Keratinocyte (primary cell): ENCODE results near the gene GABRR2. TPM values are rescaled to one million over a fixed set of nuclear protein-coding genes. Genes with fewer than 3 reads are reported as not detected.

Experiments
- DNase-seq: peaks from one replicate; pipeline ENCODE4 v3.0.0-alpha.2; 2011; ENCODE audit warnings: low read depth, missing footprints, low spot score
- FAIRE-seq: peaks from 2 replicates; lab custom pipeline; 2011; peaks lifted over from hg19 to GRCh38; lab: Jason Lieb, UNC
- H2AFZ ChIP-seq: 2 replicates; pipeline ENCODE4 v1.6.0; 2012; ENCODE audit warnings: low read length, control low read depth, inconsistent platforms; ENCODE audit not compliant: control insufficient read depth
- H3K27ac ChIP-seq: 2 replicates; pipeline ENCODE4 v1.5.1; 2011; ENCODE audit warnings: low read length; ENCODE audit not compliant: control insufficient read depth, insufficient read depth
- H3K27me3 ChIP-seq: 3 replicates; pipeline ENCODE4 v1.6.0; 2011; ENCODE audit warnings: low read length; ENCODE audit not compliant: control insufficient read depth, insufficient read depth; ENCODE audit errors: extremely low read depth
- H3K36me3 ChIP-seq, 2 experiments: 2 replicates in 1 of 2; 3 replicates in 1 of 2; pipeline ENCODE4 v1.5.1; 2011; ENCODE audit warnings: low read length in 2 of 2, mild to moderate bottlenecking in 1 of 2; ENCODE audit not compliant: control insufficient read depth in 2 of 2, insufficient read depth in 2 of 2; ENCODE audit errors: extremely low read depth in 1 of 2
- H3K4me1 ChIP-seq: 3 replicates; pipeline ENCODE4 v1.5.1; 2011; ENCODE audit warnings: low read length; ENCODE audit not compliant: control insufficient read depth, insufficient read depth; ENCODE audit errors: extremely low read depth
- H3K4me2 ChIP-seq: 3 replicates; pipeline ENCODE4 v1.6.0; 2011; ENCODE audit warnings: low read depth, low read length; ENCODE audit not compliant: control insufficient read depth, insufficient read depth; ENCODE audit errors: extremely low read depth
- H3K4me3 ChIP-seq, 3 experiments: fragments of 200-600 bp in 1 of 3; sonication (generic) in 1 of 3; 2 replicates in 2 of 3; 3 replicates in 1 of 3; pipeline ENCODE4 v1.5.1; 2011 to 2016; ENCODE audit warnings: low read length in 3 of 3, mild to moderate bottlenecking in 3 of 3, control low read depth in 2 of 3, inconsistent platforms in 1 of 3, low read depth in 1 of 3, mixed read lengths in 1 of 3, mixed run types in 1 of 3, moderate library complexity in 1 of 3; ENCODE audit not compliant: control insufficient read depth in 2 of 3, insufficient read depth in 2 of 3; ENCODE audit errors: extremely low read depth in 1 of 3
- H3K79me2 ChIP-seq: 2 replicates; pipeline ENCODE4 v1.6.0; 2012; ENCODE audit warnings: low read length; ENCODE audit not compliant: control insufficient read depth, insufficient read depth
- H3K9ac ChIP-seq: 3 replicates; pipeline ENCODE4 v1.6.0; 2011; ENCODE audit warnings: low read length; ENCODE audit not compliant: control insufficient read depth, insufficient read depth; ENCODE audit errors: extremely low read depth
- H3K9me1 ChIP-seq: 3 replicates; pipeline ENCODE4 v1.6.0; 2011; ENCODE audit warnings: low read length; ENCODE audit not compliant: control insufficient read depth, insufficient read depth; ENCODE audit errors: extremely low read depth
- H3K9me3 ChIP-seq: 2 replicates; pipeline ENCODE4 v1.5.1; 2012; ENCODE audit warnings: low read depth, low read length; ENCODE audit not compliant: control insufficient read depth
- H4K20me1 ChIP-seq: 3 replicates; pipeline ENCODE4 v1.6.0; 2011; ENCODE audit warnings: low read length; ENCODE audit not compliant: control insufficient read depth, insufficient read depth; ENCODE audit errors: extremely low read depth
- EZH2 ChIP-seq: IDR thresholded peaks from one replicate; pipeline ENCODE4 v1.6.1; 2012; ENCODE audit warnings: inconsistent platforms, mild to moderate bottlenecking, low read length, moderate library complexity
- dilution Hi-C: fragments of 300-500 bp; cut with MboI; formaldehyde crosslinking; loops from one replicate; pipeline ENCODE4 v1.7.0; 2020; ENCODE audit warnings: low sequenced_read_pairs; ENCODE audit not compliant: extremely low pct_ligation_motif_present
- polyA plus RNA-seq, 5 experiments: library from polyadenylated mRNA; depleted of rRNA in 3 of 5; stranded (reverse) in 3 of 5; stranded (forward) in 1 of 5; unstranded in 1 of 5; fragments of >200 nt; gene quantifications; 1 replicate in 1 of 5; 2 replicates in 3 of 5; 3 replicates in 1 of 5; pipeline versions ENCODE4 v1.2.1 to v1.2.3, GENCODE V29; 2011 to 2012; ENCODE audit warnings: missing spikeins in 2 of 5, low read depth in 1 of 5, low replicate concordance in 1 of 5
- TF ChIP-seq, protein P1 (sequence below), 3 experiments: IDR thresholded peaks in 1 of 3; conservative IDR thresholded peaks in 1 of 3; optimal IDR thresholded peaks in 1 of 3; 2 replicates in 2 of 3; 3 replicates in 1 of 3; pipeline versions ENCODE3 to v1.5.1; 2011; ENCODE audit warnings: low read length in 3 of 3, mild to moderate bottlenecking in 3 of 3, moderate library complexity in 2 of 3, control low read depth in 1 of 3, inconsistent platforms in 1 of 3; ENCODE audit not compliant: insufficient read depth in 2 of 3; ENCODE audit errors: extremely low read depth in 1 of 3

Gene GABRR2
- polyA plus RNA-seq, 1 donor (not counting 4 experiments of a cell fraction or from before 2014, with no cell fraction given): 0.03 TPM

DNA sequence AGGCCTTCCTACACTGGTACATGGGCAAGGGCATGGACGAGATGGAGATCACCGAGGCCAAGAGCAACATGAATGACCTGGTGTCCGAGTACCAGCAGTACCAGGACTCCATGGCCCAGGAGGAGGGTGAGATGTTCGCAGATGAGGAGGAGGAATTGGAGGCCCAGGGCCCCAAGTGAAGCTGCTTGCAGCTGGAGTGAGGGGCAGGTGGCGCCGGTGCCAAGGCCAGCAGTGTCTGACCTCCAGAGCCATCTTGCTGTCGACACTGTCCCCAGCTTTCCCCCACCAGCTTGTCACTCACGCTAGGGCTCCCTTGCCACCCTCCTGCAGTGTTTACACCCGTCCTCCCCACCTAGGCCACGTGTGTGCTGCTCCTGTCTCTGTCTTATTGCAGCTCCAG lies 12.2 kb downstream of the GABRR2 start:
- dilution Hi-C loops: no loop called here
- no peaks in the 10 kb centered on the region for H4K20me1 ChIP-seq
- no peak overlapping the region for H3K27ac ChIP-seq
- no peak overlapping the region for H3K4me3 ChIP-seq
- no peak overlapping the region for H2AFZ ChIP-seq
- H3K79me2 ChIP-seq: no peaks in the 10 kb centered on the region
- no peak overlapping the region for H3K4me2 ChIP-seq
- no peak for FAIRE-seq
- no peak overlapping the region for H3K9ac ChIP-seq
- peaks cover 56% of the 10 kb centered on the region for H3K27me3 ChIP-seq
- no peaks in the 10 kb centered on the region for H3K4me1 ChIP-seq
- TF ChIP-seq, protein P1, sequence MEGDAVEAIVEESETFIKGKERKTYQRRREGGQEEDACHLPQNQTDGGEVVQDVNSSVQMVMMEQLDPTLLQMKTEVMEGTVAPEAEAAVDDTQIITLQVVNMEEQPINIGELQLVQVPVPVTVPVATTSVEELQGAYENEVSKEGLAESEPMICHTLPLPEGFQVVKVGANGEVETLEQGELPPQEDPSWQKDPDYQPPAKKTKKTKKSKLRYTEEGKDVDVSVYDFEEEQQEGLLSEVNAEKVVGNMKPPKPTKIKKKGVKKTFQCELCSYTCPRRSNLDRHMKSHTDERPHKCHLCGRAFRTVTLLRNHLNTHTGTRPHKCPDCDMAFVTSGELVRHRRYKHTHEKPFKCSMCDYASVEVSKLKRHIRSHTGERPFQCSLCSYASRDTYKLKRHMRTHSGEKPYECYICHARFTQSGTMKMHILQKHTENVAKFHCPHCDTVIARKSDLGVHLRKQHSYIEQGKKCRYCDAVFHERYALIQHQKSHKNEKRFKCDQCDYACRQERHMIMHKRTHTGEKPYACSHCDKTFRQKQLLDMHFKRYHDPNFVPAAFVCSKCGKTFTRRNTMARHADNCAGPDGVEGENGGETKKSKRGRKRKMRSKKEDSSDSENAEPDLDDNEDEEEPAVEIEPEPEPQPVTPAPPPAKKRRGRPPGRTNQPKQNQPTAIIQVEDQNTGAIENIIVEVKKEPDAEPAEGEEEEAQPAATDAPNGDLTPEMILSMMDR (optimal IDR thresholded peaks at IDR 0.05 in 1 of 3, IDR thresholded peaks at IDR 0.05 in 1 of 3, conservative IDR thresholded peaks at IDR 0.05 in 1 of 3; ENCODE audit: extremely low read depth in 1 of 3, insufficient read depth in 2 of 3, low read length in 3 of 3): no peak
- TF ChIP-seq EZH2: no peak
- H3K9me3 ChIP-seq: peaks cover 2% of the 10 kb centered on the region
- DNase-seq: no peak
- no peaks in the 10 kb centered on the region for H3K9me1 ChIP-seq
- H3K36me3 ChIP-seq: no peaks in the 10 kb centered on the region

DNA sequence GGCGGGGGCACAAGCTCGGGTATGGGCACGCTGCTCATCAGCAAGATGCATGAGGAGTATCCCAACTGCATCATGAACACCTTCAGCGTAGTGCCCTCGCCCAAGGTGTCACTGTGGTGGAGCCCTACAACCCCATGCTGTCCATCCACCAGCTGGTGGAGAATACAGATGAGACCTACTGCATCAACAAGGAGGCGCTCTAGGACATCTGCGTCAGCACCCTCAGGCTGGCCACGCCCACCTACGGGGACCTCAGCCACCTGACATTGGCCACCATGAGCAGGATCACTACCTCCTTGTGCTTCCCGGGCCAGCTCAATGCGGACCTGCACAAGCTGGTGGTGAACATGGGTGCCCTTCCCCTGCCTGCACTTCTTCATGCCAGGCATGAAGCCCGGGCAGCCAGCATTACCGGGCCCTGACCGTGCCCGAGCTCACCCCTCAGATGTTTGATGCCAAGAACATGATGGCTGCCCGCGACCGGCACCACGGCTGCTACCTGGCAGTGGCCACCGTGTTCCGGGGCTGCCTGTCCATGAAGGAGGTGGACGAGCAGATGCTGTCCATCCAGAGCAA lies 12.8 kb downstream of the GABRR2 start:
- Histone ChIP-seq H3K4me2 (no peak overlapping the region), H3K9me3 (peaks cover 2% of the 10 kb centered on the region), H2AFZ (no peak overlapping the region), H3K27ac (no peak overlapping the region), H3K79me2 (no peaks in the 10 kb centered on the region), H3K4me1 (no peaks in the 10 kb centered on the region), H3K4me3 (no peak overlapping the region), H3K27me3 (peaks cover 54% of the 10 kb centered on the region), H3K36me3 (no peaks in the 10 kb centered on the region), H3K9ac (no peak overlapping the region), H3K9me1 (no peaks in the 10 kb centered on the region), H4K20me1 (peaks cover 3% of the 10 kb centered on the region)
- dilution Hi-C loops: no loop called here
- no peak for DNase-seq
- FAIRE-seq: no peak
- TF ChIP-seq, protein P1 (optimal IDR thresholded peaks at IDR 0.05 in 1 of 3, IDR thresholded peaks at IDR 0.05 in 1 of 3, conservative IDR thresholded peaks at IDR 0.05 in 1 of 3; ENCODE audit: extremely low read depth in 1 of 3, insufficient read depth in 2 of 3, low read length in 3 of 3): no peak
- no peak for TF ChIP-seq EZH2
